ENCODE data around the gene NLRP1.

Gene NLRP1

GRCh38 chr17:5588584-5588983 is 4.3 kb upstream of the NLRP1 start:
- H3K9me3 ChIP-seq (ENCODE audit: control insufficient read depth in 2 of 2, low read length in 2 of 2), result no peaks in the 10 kb centered on the region
- H3K4me3 ChIP-seq (ENCODE audit: low read length in 2 of 2), result no peak overlapping the region
- peaks cover 6 to 9% of the 10 kb centered on the region in 2 donors for H3K4me1 ChIP-seq (ENCODE audit: control insufficient read depth in 2 of 2, insufficient read depth in 2 of 2, low read length in 2 of 2)
- no peak overlapping the region for H3K27ac ChIP-seq (ENCODE audit: low read depth in 2 of 2, low read length in 2 of 2)
- H3K9ac ChIP-seq (ENCODE audit: low read depth in 1 of 2, low read length in 2 of 2), result no peak overlapping the region
- no peaks in the 10 kb centered on the region for H3K36me3 ChIP-seq (ENCODE audit: control insufficient read depth in 2 of 2, insufficient read depth in 2 of 2, low read length in 2 of 2)
- H3K27me3 ChIP-seq (ENCODE audit: control insufficient read depth in 2 of 2, insufficient read depth in 2 of 2, low read length in 2 of 2), result peaks cover 0 to 8% of the 10 kb centered on the region in 2 donors

DNA sequence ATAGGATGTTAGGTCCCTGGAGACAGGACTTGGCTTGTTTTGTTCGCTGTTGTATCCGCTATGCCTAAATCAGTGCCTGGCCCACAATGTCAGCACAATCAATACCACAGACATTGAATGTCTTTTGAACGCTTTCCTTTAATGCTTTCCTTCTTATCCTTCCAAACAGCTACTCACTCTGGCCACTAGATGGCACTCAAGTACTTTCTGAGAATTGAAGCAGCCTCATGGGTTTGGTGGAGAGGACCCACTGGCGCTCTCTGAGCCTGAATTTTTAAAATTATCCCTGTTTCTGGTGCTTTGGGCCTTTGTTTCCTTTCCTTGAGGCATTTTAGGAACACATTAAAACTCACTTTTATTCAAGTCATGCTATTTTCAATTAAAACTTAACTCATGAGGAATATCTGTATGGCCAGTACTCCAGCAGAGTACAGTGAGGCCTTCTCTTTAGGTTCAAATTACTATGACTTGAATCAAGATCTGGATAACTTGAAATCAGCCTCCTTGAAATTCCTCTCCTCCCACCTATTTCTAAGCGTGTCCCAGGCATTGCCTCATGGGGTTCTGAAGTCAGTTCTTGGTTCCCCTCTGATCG is 3.2 kb upstream of the NLRP1 start:
- no peaks in the 10 kb centered on the region for H3K36me3 ChIP-seq (ENCODE audit: control insufficient read depth in 2 of 2, insufficient read depth in 2 of 2, low read length in 2 of 2)
- no peak overlapping the region for H3K9ac ChIP-seq (ENCODE audit: low read depth in 1 of 2, low read length in 2 of 2)
- H3K4me1 ChIP-seq (ENCODE audit: control insufficient read depth in 2 of 2, insufficient read depth in 2 of 2, low read length in 2 of 2), result peaks cover 11 to 12% of the 10 kb centered on the region in 2 donors
- H3K4me3 ChIP-seq (ENCODE audit: low read length in 2 of 2), result no peak overlapping the region
- H3K27ac ChIP-seq (ENCODE audit: low read depth in 2 of 2, low read length in 2 of 2), result no peak overlapping the region
- peaks cover 0 to 8% of the 10 kb centered on the region in 2 donors for H3K27me3 ChIP-seq (ENCODE audit: control insufficient read depth in 2 of 2, insufficient read depth in 2 of 2, low read length in 2 of 2)
- H3K9me3 ChIP-seq (ENCODE audit: control insufficient read depth in 2 of 2, low read length in 2 of 2), result no peaks in the 10 kb centered on the region

DNA sequence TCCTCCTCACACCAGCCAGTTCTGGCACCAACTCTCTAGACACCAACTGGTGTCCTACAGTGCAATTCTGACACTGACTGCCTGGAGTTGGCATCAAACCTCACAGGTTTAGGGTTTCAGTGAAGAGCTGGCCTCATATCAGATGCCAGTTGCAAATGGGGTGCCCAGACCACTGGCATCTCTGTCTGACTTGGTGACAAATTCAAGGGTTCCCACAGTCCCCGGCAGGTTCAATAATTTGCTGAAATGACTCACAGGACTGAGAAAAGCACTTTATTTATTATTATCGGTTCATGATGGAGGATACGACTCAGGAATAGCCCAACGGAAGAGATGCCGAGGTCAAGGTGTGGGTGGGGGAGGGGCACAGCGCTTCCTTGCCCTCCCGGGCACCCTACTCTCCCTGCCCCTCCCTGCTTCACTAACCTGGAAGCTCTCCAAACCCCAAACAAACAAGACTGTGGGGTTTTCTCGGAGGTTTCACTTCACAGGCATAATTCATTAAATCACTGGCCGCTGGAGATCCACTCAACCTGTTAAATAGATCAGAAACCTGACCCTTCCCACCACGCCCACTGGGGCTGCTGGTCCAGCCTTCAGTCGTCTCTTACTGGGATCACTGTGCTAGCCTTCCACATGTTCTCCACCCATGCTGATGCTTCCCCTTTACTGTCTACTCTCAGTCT is 1.7 kb upstream of the NLRP1 start:
- H3K4me3 ChIP-seq (ENCODE audit: low read length in 2 of 2), result no peak overlapping the region
- peaks cover 0 to 2% of the 10 kb centered on the region in 2 donors for H3K27me3 ChIP-seq (ENCODE audit: control insufficient read depth in 2 of 2, insufficient read depth in 2 of 2, low read length in 2 of 2)
- H3K4me1 ChIP-seq (ENCODE audit: control insufficient read depth in 2 of 2, insufficient read depth in 2 of 2, low read length in 2 of 2), result peaks cover 11 to 12% of the 10 kb centered on the region in 2 donors
- H3K27ac ChIP-seq (ENCODE audit: low read depth in 2 of 2, low read length in 2 of 2), result no peak overlapping the region
- H3K9ac ChIP-seq (ENCODE audit: low read depth in 1 of 2, low read length in 2 of 2), result no peak overlapping the region
- no peaks in the 10 kb centered on the region for H3K36me3 ChIP-seq (ENCODE audit: control insufficient read depth in 2 of 2, insufficient read depth in 2 of 2, low read length in 2 of 2)
- no peaks in the 10 kb centered on the region for H3K9me3 ChIP-seq (ENCODE audit: control insufficient read depth in 2 of 2, low read length in 2 of 2)

DNA sequence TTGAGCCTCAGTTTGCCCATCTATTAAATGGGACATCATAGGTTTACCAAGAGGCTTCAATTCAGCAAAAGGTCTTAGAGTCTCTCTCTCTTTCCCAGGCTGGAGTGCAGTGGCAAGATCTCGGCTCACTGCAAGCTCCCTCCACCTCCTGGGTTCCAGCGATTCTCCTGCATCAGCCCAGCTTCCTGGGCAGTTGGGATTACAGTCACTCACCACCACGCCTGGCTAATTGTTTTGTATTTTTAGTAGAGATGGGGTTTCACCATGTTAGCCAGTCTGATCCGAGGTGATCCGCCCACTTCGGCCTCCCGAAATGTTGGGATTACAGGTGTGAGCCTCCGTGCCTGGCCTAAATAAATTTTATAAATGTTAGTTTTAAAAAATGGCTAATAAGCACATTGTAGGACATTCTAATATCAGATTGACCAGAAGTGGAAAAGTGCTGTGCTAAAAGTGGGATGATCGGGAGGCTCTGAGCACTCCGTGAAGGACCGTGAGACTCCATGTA is 1.0 kb upstream of the NLRP1 start:
- Histone ChIP-seq H3K27ac (ENCODE audit: low read depth in 2 of 2, low read length in 2 of 2) (peak overlapping the region; percentile 71 to 83), H3K4me3 (ENCODE audit: low read length in 2 of 2) (no peak overlapping the region), H3K9ac (ENCODE audit: low read depth in 1 of 2, low read length in 2 of 2) (no peak overlapping the region), H3K9me3 (ENCODE audit: control insufficient read depth in 2 of 2, low read length in 2 of 2) (no peaks in the 10 kb centered on the region), H3K4me1 (ENCODE audit: control insufficient read depth in 2 of 2, insufficient read depth in 2 of 2, low read length in 2 of 2) (peaks cover 11 to 12% of the 10 kb centered on the region in 2 donors), H3K27me3 (ENCODE audit: control insufficient read depth in 2 of 2, insufficient read depth in 2 of 2, low read length in 2 of 2) (no peaks in the 10 kb centered on the region), H3K36me3 (ENCODE audit: control insufficient read depth in 2 of 2, insufficient read depth in 2 of 2, low read length in 2 of 2) (no peaks in the 10 kb centered on the region)

DNA sequence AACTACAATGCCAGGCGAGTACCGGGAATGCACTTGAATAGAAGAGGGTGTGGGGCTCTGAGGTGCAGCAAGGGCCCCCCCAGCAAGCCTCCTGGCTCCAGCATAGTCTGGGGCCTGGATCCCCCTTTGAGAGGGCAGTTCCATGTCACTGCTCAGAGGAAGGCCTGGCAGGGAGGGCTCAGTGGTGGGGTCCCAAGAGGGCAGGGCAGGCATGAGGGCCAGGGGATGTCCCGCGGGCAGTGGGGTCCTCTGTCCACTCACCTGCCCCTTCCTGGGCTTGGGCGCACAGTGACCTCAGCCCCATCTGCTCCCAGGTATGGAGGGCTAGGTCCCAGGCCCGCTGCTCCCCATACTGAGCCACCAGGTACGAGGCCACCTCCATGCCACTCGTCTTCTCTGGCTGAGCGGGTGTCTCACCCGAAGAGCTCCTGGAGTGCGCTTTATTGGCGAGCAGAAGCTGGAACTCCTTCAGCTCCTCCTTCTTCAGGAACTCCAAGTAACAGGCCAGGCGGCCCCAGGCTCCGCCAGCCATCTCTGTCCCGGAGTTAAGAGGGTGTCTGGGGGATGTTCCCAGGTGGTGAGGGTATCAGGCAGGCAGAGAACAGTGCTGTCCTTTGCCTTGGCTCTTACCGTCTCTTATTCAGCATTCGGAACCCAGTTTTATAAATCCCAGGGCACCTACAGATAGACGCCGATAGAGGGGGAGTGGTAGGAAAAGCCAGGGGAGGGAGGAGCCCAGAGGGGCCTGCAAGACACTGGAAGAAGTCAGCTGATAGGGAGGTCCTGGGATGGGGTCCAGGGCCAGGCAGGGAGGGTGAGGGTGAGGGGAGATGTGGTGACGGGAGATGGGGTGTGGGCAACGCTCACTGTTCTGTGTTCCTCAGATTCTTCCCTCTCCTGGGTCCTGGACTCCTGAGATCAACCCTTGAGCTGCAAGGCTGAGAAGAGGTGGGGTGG is 605 bp downstream of the NLRP1 start:
- H3K36me3 ChIP-seq (ENCODE audit: control insufficient read depth in 2 of 2, insufficient read depth in 2 of 2, low read length in 2 of 2), result peaks cover 0 to 4% of the 10 kb centered on the region in 2 donors
- peak overlapping the region; percentile 69 to 88 for H3K9ac ChIP-seq (ENCODE audit: low read depth in 1 of 2, low read length in 2 of 2)
- peak overlapping the region; percentile 63 to 78 for H3K4me3 ChIP-seq (ENCODE audit: low read length in 2 of 2)
- H3K27ac ChIP-seq (ENCODE audit: low read depth in 2 of 2, low read length in 2 of 2), result peak overlapping the region; percentile 71 to 83
- H3K27me3 ChIP-seq (ENCODE audit: control insufficient read depth in 2 of 2, insufficient read depth in 2 of 2, low read length in 2 of 2), result no peaks in the 10 kb centered on the region
- H3K9me3 ChIP-seq (ENCODE audit: control insufficient read depth in 2 of 2, low read length in 2 of 2), result no peaks in the 10 kb centered on the region
- peaks cover 11 to 12% of the 10 kb centered on the region in 2 donors for H3K4me1 ChIP-seq (ENCODE audit: control insufficient read depth in 2 of 2, insufficient read depth in 2 of 2, low read length in 2 of 2)

- Histone ChIP-seq H3K27me3 (ENCODE audit: control insufficient read depth in 2 of 2, insufficient read depth in 2 of 2, low read length in 2 of 2) (no peaks in the 10 kb centered on the region), H3K9ac (ENCODE audit: low read depth in 1 of 2, low read length in 2 of 2) (no peak overlapping the region), H3K27ac (ENCODE audit: low read depth in 2 of 2, low read length in 2 of 2) (no peak overlapping the region), H3K4me1 (ENCODE audit: control insufficient read depth in 2 of 2, insufficient read depth in 2 of 2, low read length in 2 of 2) (peaks cover 11 to 12% of the 10 kb centered on the region in 2 donors), H3K9me3 (ENCODE audit: control insufficient read depth in 2 of 2, low read length in 2 of 2) (no peaks in the 10 kb centered on the region), H3K4me3 (ENCODE audit: low read length in 2 of 2) (no peak overlapping the region), H3K36me3 (ENCODE audit: control insufficient read depth in 2 of 2, insufficient read depth in 2 of 2, low read length in 2 of 2) (peaks cover 0 to 4% of the 10 kb centered on the region in 2 donors)
These were observed 1.8 kb downstream of the NLRP1 start for GRCh38 chr17:5582209-5583185.

GRCh38 chr17:5581655-5582054 is 2.7 kb downstream of the NLRP1 start:
- Histone ChIP-seq H3K9me3 (ENCODE audit: control insufficient read depth in 2 of 2, low read length in 2 of 2) (no peaks in the 10 kb centered on the region), H3K27me3 (ENCODE audit: control insufficient read depth in 2 of 2, insufficient read depth in 2 of 2, low read length in 2 of 2) (no peaks in the 10 kb centered on the region), H3K4me1 (ENCODE audit: control insufficient read depth in 2 of 2, insufficient read depth in 2 of 2, low read length in 2 of 2) (peaks cover 11 to 12% of the 10 kb centered on the region in 2 donors), H3K36me3 (ENCODE audit: control insufficient read depth in 2 of 2, insufficient read depth in 2 of 2, low read length in 2 of 2) (peaks cover 0 to 4% of the 10 kb centered on the region in 2 donors), H3K27ac (ENCODE audit: low read depth in 2 of 2, low read length in 2 of 2) (no peak overlapping the region), H3K4me3 (ENCODE audit: low read length in 2 of 2) (no peak overlapping the region), H3K9ac (ENCODE audit: low read depth in 1 of 2, low read length in 2 of 2) (no peak overlapping the region)

- H3K27me3 ChIP-seq (ENCODE audit: control insufficient read depth in 2 of 2, insufficient read depth in 2 of 2, low read length in 2 of 2), result no peaks in the 10 kb centered on the region
- peaks cover 8 to 11% of the 10 kb centered on the region in 2 donors for H3K4me1 ChIP-seq (ENCODE audit: control insufficient read depth in 2 of 2, insufficient read depth in 2 of 2, low read length in 2 of 2)
- H3K27ac ChIP-seq (ENCODE audit: low read depth in 2 of 2, low read length in 2 of 2), result no peak overlapping the region
These were observed 3.3 kb downstream of the NLRP1 start for GRCh38 chr17:5580969-5581368.

GRCh38 chr17:5580367-5580766 is 3.9 kb downstream of the NLRP1 start:
- Histone ChIP-seq H3K4me1 (ENCODE audit: control insufficient read depth in 2 of 2, insufficient read depth in 2 of 2, low read length in 2 of 2) (peaks cover 8 to 11% of the 10 kb centered on the region in 2 donors), H3K9ac (ENCODE audit: low read depth in 1 of 2, low read length in 2 of 2) (no peak overlapping the region), H3K36me3 (ENCODE audit: control insufficient read depth in 2 of 2, insufficient read depth in 2 of 2, low read length in 2 of 2) (peaks cover 0 to 4% of the 10 kb centered on the region in 2 donors), H3K27ac (ENCODE audit: low read depth in 2 of 2, low read length in 2 of 2) (no peak overlapping the region), H3K27me3 (ENCODE audit: control insufficient read depth in 2 of 2, insufficient read depth in 2 of 2, low read length in 2 of 2) (no peaks in the 10 kb centered on the region), H3K4me3 (ENCODE audit: low read length in 2 of 2) (no peak overlapping the region), H3K9me3 (ENCODE audit: control insufficient read depth in 2 of 2, low read length in 2 of 2) (no peaks in the 10 kb centered on the region)

More at GRCh38 chr17:5580969-5581368, 3.3 kb downstream of the NLRP1 start:
- peaks cover 0 to 4% of the 10 kb centered on the region in 2 donors for H3K36me3 ChIP-seq (ENCODE audit: control insufficient read depth in 2 of 2, insufficient read depth in 2 of 2, low read length in 2 of 2)
- H3K9me3 ChIP-seq (ENCODE audit: control insufficient read depth in 2 of 2, low read length in 2 of 2), result no peaks in the 10 kb centered on the region
- no peak overlapping the region for H3K4me3 ChIP-seq (ENCODE audit: low read length in 2 of 2)
- H3K9ac ChIP-seq (ENCODE audit: low read depth in 1 of 2, low read length in 2 of 2), result no peak overlapping the region
